ENCODE measurements around the gene TTC22. TPM values are rescaled to one million over a fixed set of nuclear protein-coding genes. Genes with fewer than 3 reads are reported as not detected.

TTC22 gene
- total RNA-seq, 1 donor from 2014 or later: 0.16 TPM

- DNase-seq: no peak
Measured at GRCh38 chr1:54748094-54748835, 52.9 kb downstream of the TTC22 start.

- no peak for DNase-seq
Measured at GRCh38 chr1:54745864-54746263, 55.3 kb downstream of the TTC22 start.

- no peak for DNase-seq
Measured at GRCh38 chr1:54745274-54745673, 55.8 kb downstream of the TTC22 start.

GRCh38 chr1:54744696-54745095 is 56.4 kb downstream of the TTC22 start:
- DNase-seq: no peak

- DNase-seq: no peak
Measured at GRCh38 chr1:54743416-54744226, 57.5 kb downstream of the TTC22 start.

DNA sequence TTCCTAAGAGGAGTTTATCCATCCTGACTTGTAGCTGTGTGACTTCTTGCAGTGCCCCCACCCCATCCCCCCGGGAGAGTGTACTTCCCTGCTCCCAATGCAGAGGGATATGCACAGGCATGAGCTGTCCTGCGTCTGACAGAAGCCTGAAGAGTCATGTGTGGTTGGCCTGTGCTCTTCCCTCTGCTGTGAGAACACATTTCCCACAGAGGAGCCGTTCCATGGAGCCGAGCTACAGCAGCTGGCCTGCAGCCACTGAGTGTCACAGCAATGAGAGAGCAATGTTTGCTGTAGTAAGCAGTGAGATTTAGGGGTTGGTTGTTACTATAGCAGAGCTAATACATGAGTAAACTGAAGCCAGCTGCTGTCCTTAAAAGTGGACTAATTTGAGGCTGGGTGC is 58.8 kb downstream of the TTC22 start:
- DNase-seq: no peak

DNA sequence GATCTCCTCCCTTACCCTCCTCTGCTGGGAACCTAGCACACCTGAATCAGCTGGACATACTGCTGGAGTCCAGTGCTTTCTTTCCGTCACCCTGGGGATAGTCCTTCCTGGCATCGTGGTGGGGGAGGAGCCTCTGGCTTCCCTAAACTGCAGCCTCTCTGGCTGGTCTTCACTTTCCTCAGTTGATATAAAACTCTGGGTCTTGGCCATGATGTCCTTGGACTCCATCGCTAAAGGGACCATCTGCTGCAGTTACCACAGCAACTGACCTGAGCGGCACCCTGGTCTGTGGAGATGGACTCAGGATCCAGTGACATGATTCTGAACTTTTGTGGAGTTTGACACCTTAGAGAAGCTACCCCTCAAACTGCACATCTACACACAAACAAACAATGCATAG is 59.6 kb downstream of the TTC22 start:
- DNase-seq: no peak

DNA sequence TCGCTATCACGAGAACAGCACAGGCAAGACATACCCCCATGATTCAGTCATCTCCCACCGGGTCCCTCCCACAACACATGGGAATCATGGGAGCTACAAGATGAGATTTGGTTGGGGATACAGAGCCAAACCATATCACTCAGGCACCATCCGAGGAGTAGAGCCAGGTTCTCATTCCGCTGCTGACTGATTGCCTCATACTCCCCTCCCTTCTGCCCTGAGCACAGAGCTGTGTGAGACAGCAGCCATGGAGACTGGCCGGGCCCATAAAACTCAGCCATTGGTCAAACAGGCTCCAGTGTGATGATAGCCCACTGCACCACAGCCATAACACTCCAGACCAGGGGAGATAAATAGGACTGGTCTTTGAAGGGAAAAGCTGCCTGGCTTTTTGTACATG is 62.9 kb downstream of the TTC22 start:
- no peak for DNase-seq

- DNase-seq: no peak
Measured at GRCh38 chr1:54736685-54737084, 64.4 kb downstream of the TTC22 start.

Other genes with a start within 250 kb of the TTC22 start
- not detected for gene FAM151A, start 177.8 kb downstream of the TTC22 start, total RNA-seq
- gene MROH7, start 159.5 kb downstream of the TTC22 start, total RNA-seq: 1.4 TPM
- gene TTC4, start 85.5 kb downstream of the TTC22 start, total RNA-seq: 20.6 TPM
- gene PARS2, start 36.8 kb downstream of the TTC22 start, total RNA-seq: 3.7 TPM
- 40.7 TPM for gene DHCR24, start 85.9 kb upstream of the TTC22 start, total RNA-seq
- gene TMEM61, start 179.3 kb upstream of the TTC22 start, total RNA-seq: 0.16 TPM
- gene BSND, start 197.6 kb upstream of the TTC22 start, total RNA-seq: not detected
- 4.1 TPM for gene PCSK9, start 238.2 kb upstream of the TTC22 start, total RNA-seq

Measured in occipital lobe (tissue), 2 donors.